Endodermal cell (in vitro differentiated cells): Measurements from ENCODE around the gene RNF126. TPM values are rescaled to one million over a fixed set of nuclear protein-coding genes. Genes with fewer than 3 reads are reported as not detected.
A peak's percentile ranks its signal among the peaks of the same experiment; 100 is the strongest.

ENCODE experiments used
- DNase-seq: peaks from one replicate; pipeline ENCODE4 v3.0.0-alpha.2; 2017
- H3K27ac ChIP-seq: 2 replicates; pipeline ENCODE4 v1.5.1; 2013; ENCODE audit warnings: mild to moderate bottlenecking, low read depth, low read length, moderate library complexity
- H3K27me3 ChIP-seq: 2 replicates; pipeline ENCODE4 v1.6.1; 2013; ENCODE audit warnings: mild to moderate bottlenecking, low read length, moderate library complexity; ENCODE audit not compliant: insufficient read depth, control insufficient read depth, poor library complexity, severe bottlenecking
- H3K36me3 ChIP-seq: 2 replicates; pipeline ENCODE4 v1.7.0; 2013; ENCODE audit warnings: mild to moderate bottlenecking, low read length, moderate library complexity; ENCODE audit not compliant: control insufficient read depth, insufficient read depth
- H3K4me1 ChIP-seq: one replicate; pipeline ENCODE4 v1.7.0; 2013; ENCODE audit warnings: low read length; ENCODE audit not compliant: control insufficient read depth, insufficient read depth
- H3K4me3 ChIP-seq: 2 replicates; pipeline ENCODE4 v1.5.1; 2013; ENCODE audit warnings: mild to moderate bottlenecking, low read length, moderate library complexity
- H3K9ac ChIP-seq: 2 replicates; pipeline ENCODE4 v1.6.1; 2013; ENCODE audit warnings: mild to moderate bottlenecking, low read length, moderate library complexity; ENCODE audit not compliant: poor library complexity, severe bottlenecking; ENCODE audit errors: extremely low read depth
- H3K9me3 ChIP-seq: 2 replicates; pipeline ENCODE4 v1.6.1; 2013; ENCODE audit warnings: mild to moderate bottlenecking, low read length, moderate library complexity; ENCODE audit not compliant: control insufficient read depth
- H3K27ac Mint-ChIP-seq: 2 replicates; pipeline ENCODE4 v1.8.0; 2020; ENCODE audit warnings: mixed read lengths
- H3K27me3 Mint-ChIP-seq: 2 replicates; pipeline ENCODE4 v1.8.0; 2021; ENCODE audit warnings: mild to moderate bottlenecking, mixed read lengths; ENCODE audit not compliant: insufficient read depth
- H3K36me3 Mint-ChIP-seq: 2 replicates; pipeline ENCODE4 v1.8.0; 2020; ENCODE audit warnings: low read depth, mixed read lengths
- H3K4me1 Mint-ChIP-seq: 2 replicates; pipeline ENCODE4 v1.8.0; 2020; ENCODE audit warnings: mixed read lengths
- H3K4me3 Mint-ChIP-seq: 2 replicates; pipeline ENCODE4 v1.8.0; 2020; ENCODE audit warnings: mild to moderate bottlenecking, moderate library complexity, mixed read lengths
- H3K9me3 Mint-ChIP-seq: 2 replicates; pipeline ENCODE4 v1.8.0; 2020; ENCODE audit warnings: mild to moderate bottlenecking, mixed read lengths
- WGBS, 2 experiments: methylation state at CpG; one replicate each; pipeline versions ENCODE4 v1.1.5 to v1.1.7; 2013; ENCODE audit warnings: missing lambda C conversion rate in 2 of 2, mixed read lengths in 1 of 2; ENCODE audit not compliant: insufficient coverage in 1 of 2, insufficient read length in 1 of 2; 5-methylcytosine and 5-hydroxymethylcytosine counted together
- total RNA-seq, 2 donors: library from RNA; stranded (reverse); fragmentation: NEBNext Ultra II Directional in 1 of 2; extraction: Animal tissue kit (Norgen Biotek cat#: 25700) in 1 of 2; gene quantifications; 2 replicates in 1 of 2; 3 replicates in 1 of 2; pipeline ENCODE4 v1.2.1, GENCODE V29; 2021
- TF ChIP-seq, protein P1 (sequence below): fragments of 200-600 bp; sonication (generic); conservative IDR thresholded peaks from 2 replicates; pipeline ENCODE4 v1.5.0; 2021; ENCODE audit warnings: antibody characterized with exemption, mild to moderate bottlenecking

RNF126 gene
- total RNA-seq, 2 donors from 2014 or later, result 49.1 to 66.4 TPM

GRCh38 chr19:638906-639252 is 24.1 kb downstream of the RNF126 start:
- no peak for DNase-seq
- Histone ChIP-seq H3K4me1 (peaks cover 2% of the 10 kb centered on the region), H3K36me3 (no peaks in the 10 kb centered on the region), H3K27me3 (peaks cover 21% of the 10 kb centered on the region), H3K9me3 (no peaks in the 10 kb centered on the region), H3K4me3 (no peak overlapping the region), H3K9ac (no peak overlapping the region), H3K27ac (no peak overlapping the region)
- no peak overlapping the region for H3K27ac Mint-ChIP-seq
- peaks cover 34% of the 10 kb centered on the region for H3K27me3 Mint-ChIP-seq
- TF ChIP-seq, protein P1, sequence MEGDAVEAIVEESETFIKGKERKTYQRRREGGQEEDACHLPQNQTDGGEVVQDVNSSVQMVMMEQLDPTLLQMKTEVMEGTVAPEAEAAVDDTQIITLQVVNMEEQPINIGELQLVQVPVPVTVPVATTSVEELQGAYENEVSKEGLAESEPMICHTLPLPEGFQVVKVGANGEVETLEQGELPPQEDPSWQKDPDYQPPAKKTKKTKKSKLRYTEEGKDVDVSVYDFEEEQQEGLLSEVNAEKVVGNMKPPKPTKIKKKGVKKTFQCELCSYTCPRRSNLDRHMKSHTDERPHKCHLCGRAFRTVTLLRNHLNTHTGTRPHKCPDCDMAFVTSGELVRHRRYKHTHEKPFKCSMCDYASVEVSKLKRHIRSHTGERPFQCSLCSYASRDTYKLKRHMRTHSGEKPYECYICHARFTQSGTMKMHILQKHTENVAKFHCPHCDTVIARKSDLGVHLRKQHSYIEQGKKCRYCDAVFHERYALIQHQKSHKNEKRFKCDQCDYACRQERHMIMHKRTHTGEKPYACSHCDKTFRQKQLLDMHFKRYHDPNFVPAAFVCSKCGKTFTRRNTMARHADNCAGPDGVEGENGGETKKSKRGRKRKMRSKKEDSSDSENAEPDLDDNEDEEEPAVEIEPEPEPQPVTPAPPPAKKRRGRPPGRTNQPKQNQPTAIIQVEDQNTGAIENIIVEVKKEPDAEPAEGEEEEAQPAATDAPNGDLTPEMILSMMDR, result no peak
- 64 to 70% methylated on average over 15 to 17 of the region's 17 CpGs for WGBS, 2 experiments
- no peaks in the 10 kb centered on the region for H3K36me3 Mint-ChIP-seq
- H3K9me3 Mint-ChIP-seq, result no peaks in the 10 kb centered on the region
- peak overlapping the region; percentile 54 for H3K4me3 Mint-ChIP-seq
- H3K4me1 Mint-ChIP-seq, result peaks cover 4% of the 10 kb centered on the region

DNA sequence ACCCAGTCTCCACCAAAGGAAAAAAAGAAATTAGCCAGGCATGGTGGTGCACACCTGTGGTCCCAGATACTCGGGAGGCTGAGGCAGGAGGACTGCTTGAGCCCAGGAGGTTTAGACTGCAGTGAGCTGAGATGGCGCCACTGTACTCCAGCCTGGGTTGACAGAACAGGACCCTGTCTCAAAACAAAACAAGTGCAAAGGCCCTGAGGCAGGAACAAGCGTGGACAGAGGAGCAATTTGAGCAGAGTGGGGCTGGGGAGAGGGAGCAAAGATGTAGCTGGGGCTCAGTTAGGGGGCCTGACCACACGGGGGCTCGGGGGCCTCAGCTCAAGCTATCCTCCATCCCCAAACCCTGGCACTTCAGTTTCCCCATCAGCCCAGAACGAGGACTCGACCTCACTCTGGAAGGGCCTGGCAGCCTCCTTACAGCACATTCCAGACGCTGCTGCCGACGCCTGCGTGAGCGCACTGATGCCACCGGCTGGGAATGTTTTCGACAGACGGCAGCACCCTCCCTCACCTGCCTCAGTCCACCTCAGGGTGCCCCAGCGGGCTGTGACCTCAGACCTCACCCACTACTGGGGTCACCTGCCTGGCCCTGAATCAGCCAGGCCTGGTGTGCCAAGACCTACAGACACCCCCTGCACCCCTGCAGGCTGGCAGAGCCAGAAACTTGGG is 27.9 kb downstream of the RNF126 start:
- WGBS, 2 experiments, result 91 to 100% methylated on average over 4 to 16 of the region's 16 CpGs
- H3K27me3 Mint-ChIP-seq, result peaks cover 31% of the 10 kb centered on the region

GRCh38 chr19:633786-634639 is 29.0 kb downstream of the RNF126 start:
- Histone ChIP-seq H3K36me3 (peaks cover 14% of the 10 kb centered on the region), H3K4me1 (peaks cover 2% of the 10 kb centered on the region), H3K9ac (peak overlapping the region; percentile 78), H3K27ac (peak overlapping the region; percentile 55), H3K27me3 (peaks cover 16% of the 10 kb centered on the region), H3K9me3 (no peaks in the 10 kb centered on the region), H3K4me3 (peak overlapping the region; percentile 99)
- TF ChIP-seq, protein P1, result no peak
- peak overlapping the region; percentile 94 for H3K4me3 Mint-ChIP-seq
- H3K27me3 Mint-ChIP-seq, result peaks cover 26% of the 10 kb centered on the region
- 31 to 57% methylated on average over 14 to 32 of the region's 32 CpGs for WGBS, 2 experiments
- H3K36me3 Mint-ChIP-seq, result peaks cover 17% of the 10 kb centered on the region
- H3K9me3 Mint-ChIP-seq, result no peaks in the 10 kb centered on the region
- H3K4me1 Mint-ChIP-seq, result peaks cover 8% of the 10 kb centered on the region
- no peak for DNase-seq
- H3K27ac Mint-ChIP-seq, result peak overlapping the region; percentile 97

More for the DNA sequence above, 27.9 kb downstream of the RNF126 start:
- peaks cover 7% of the 10 kb centered on the region for H3K36me3 ChIP-seq
- H3K27ac ChIP-seq, result no peak overlapping the region
- Mint-ChIP-seq H3K36me3 (peaks cover 10% of the 10 kb centered on the region), H3K9me3 (no peaks in the 10 kb centered on the region), H3K4me1 (peaks cover 8% of the 10 kb centered on the region), H3K4me3 (no peak overlapping the region), H3K27ac (no peak overlapping the region)
- H3K9me3 ChIP-seq, result no peaks in the 10 kb centered on the region
- no peak overlapping the region for H3K9ac ChIP-seq
- TF ChIP-seq, protein P1, result no peak
- H3K27me3 ChIP-seq, result peaks cover 21% of the 10 kb centered on the region
- H3K4me3 ChIP-seq, result no peak overlapping the region
- no peak for DNase-seq
- peaks cover 2% of the 10 kb centered on the region for H3K4me1 ChIP-seq
